Rectal smooth muscle tissue (tissue), 1 donor: ENCODE measurements around the gene GPC1.

Experiments
- H3K27ac ChIP-seq: one replicate; pipeline ENCODE4 v1.7.0; 2013; ENCODE audit warnings: low read depth, low read length, inconsistent platforms
- H3K27me3 ChIP-seq: one replicate; pipeline ENCODE4 v1.7.0; 2013; ENCODE audit warnings: low read length; ENCODE audit not compliant: control insufficient read depth, insufficient read depth
- H3K36me3 ChIP-seq: one replicate; pipeline ENCODE4 v1.7.0; 2013; ENCODE audit warnings: low read length; ENCODE audit not compliant: control insufficient read depth, insufficient read depth
- H3K4me1 ChIP-seq: one replicate; pipeline ENCODE4 v1.7.0; 2013; ENCODE audit warnings: low read length; ENCODE audit not compliant: control insufficient read depth, insufficient read depth
- H3K4me3 ChIP-seq: one replicate; pipeline ENCODE4 v1.7.0; 2013; ENCODE audit warnings: low read length
- H3K9ac ChIP-seq: one replicate; pipeline ENCODE4 v1.7.0; 2013; ENCODE audit warnings: low read length

The GPC1 gene

GRCh38 chr2:240512666-240513535, 77.4 kb downstream of the GPC1 start:
- Histone ChIP-seq H3K4me3 (no peak overlapping the region), H3K36me3 (peaks cover 6% of the 10 kb centered on the region), H3K9ac (no peak overlapping the region), H3K27ac (no peak overlapping the region), H3K4me1 (no peaks in the 10 kb centered on the region), H3K27me3 (no peaks in the 10 kb centered on the region)

- Histone ChIP-seq H3K4me3 (no peak overlapping the region), H3K27me3 (no peaks in the 10 kb centered on the region), H3K36me3 (peaks cover 6% of the 10 kb centered on the region), H3K27ac (no peak overlapping the region), H3K4me1 (no peaks in the 10 kb centered on the region), H3K9ac (no peak overlapping the region)
Measured at GRCh38 chr2:240513549-240514287, 78.3 kb downstream of the GPC1 start.

GRCh38 chr2:240514631-240515030, 79.2 kb downstream of the GPC1 start:
- H3K4me1 ChIP-seq: no peaks in the 10 kb centered on the region

DNA sequence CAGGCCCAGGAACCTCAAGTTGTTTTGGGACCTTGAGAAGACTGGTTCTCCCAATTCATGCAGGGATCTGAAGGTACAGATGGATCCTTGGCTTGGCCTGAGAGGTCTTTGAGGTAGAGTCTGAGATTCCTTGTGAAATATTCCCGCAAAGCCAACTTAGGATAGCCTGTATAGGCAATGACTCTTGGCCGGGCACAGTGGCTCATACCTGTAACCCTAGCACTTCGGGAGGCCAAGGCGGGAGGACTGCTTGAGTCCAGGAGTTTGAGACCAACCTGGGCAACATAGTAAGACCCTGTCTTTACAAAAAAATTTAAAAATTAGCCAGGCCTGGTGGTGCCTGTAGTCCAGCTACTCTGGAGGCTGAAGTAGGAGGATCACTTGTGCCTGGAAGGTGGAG, 81.9 kb downstream of the GPC1 start:
- peaks cover 3% of the 10 kb centered on the region for H3K27me3 ChIP-seq
- no peak overlapping the region for H3K27ac ChIP-seq
- H3K4me1 ChIP-seq: no peaks in the 10 kb centered on the region
- no peak overlapping the region for H3K4me3 ChIP-seq
- H3K36me3 ChIP-seq: no peaks in the 10 kb centered on the region
- H3K9ac ChIP-seq: no peak overlapping the region

More at GRCh38 chr2:240514631-240515030, 79.2 kb downstream of the GPC1 start:
- H3K4me3 ChIP-seq: no peak overlapping the region
- H3K36me3 ChIP-seq: peaks cover 6% of the 10 kb centered on the region
- H3K27ac ChIP-seq: no peak overlapping the region
- no peaks in the 10 kb centered on the region for H3K27me3 ChIP-seq
- no peak overlapping the region for H3K9ac ChIP-seq
